D721Med (cell line): Measurements from ENCODE around the gene DLGAP1.
"Not testable (repeated sequence)": the region's sequence is repeated elsewhere in the genome, so short reads cannot be mapped to it uniquely, and the experiment has no call there.

Source experiments
- DNase-seq: peaks from one replicate; pipeline ENCODE4 v3.0.0; 2011; ENCODE audit warnings: low spot score; ENCODE audit not compliant: insufficient read length
- FAIRE-seq: peaks from 2 replicates; lab custom pipeline; 2011; peaks lifted over from hg19 to GRCh38; lab: Jason Lieb, UNC
- CTCF ChIP-seq: IDR thresholded peaks from 2 replicates; pipeline ENCODE4 v1.5.1; 2012; ENCODE audit warnings: mild to moderate bottlenecking, control low read depth; ENCODE audit not compliant: insufficient read depth; ENCODE audit errors: missing control alignments

Gene DLGAP1

GRCh38 chr18:3592864-3593263 is 862.2 kb downstream of the DLGAP1 start:
- TF ChIP-seq CTCF: no peak
- DNase-seq (no peak), FAIRE-seq (no peak)

- no peak for FAIRE-seq
Measured at GRCh38 chr18:3590096-3590630, 864.9 kb downstream of the DLGAP1 start.

GRCh38 chr18:3585656-3586509 is 869.2 kb downstream of the DLGAP1 start:
- peak; percentile 80 for TF ChIP-seq CTCF
- DNase-seq: peak; percentile 74
- FAIRE-seq: no peak

More at GRCh38 chr18:3590096-3590630, 864.9 kb downstream of the DLGAP1 start:
- TF ChIP-seq CTCF: no peak
- no peak for DNase-seq

- DNase-seq (no peak), FAIRE-seq (no peak)
- TF ChIP-seq CTCF: no peak
Measured at GRCh38 chr18:3584897-3585460, 870.1 kb downstream of the DLGAP1 start.

GRCh38 chr18:3584266-3584861 is 870.7 kb downstream of the DLGAP1 start:
- FAIRE-seq (no peak), DNase-seq (no peak)
- no peak for TF ChIP-seq CTCF

- FAIRE-seq: no peak
- no peak for TF ChIP-seq CTCF
Measured at GRCh38 chr18:3583873-3584247, 871.2 kb downstream of the DLGAP1 start.

GRCh38 chr18:3583106-3583872 is 871.8 kb downstream of the DLGAP1 start:
- DNase-seq, FAIRE-seq: not testable (repeated sequence)

More at GRCh38 chr18:3583873-3584247, 871.2 kb downstream of the DLGAP1 start:
- DNase-seq: no peak
